Sigmoid colon (tissue), 7 donors: ENCODE data around the gene CFAP210. TPM values are rescaled to one million over a fixed set of nuclear protein-coding genes. Genes with fewer than 3 reads are reported as not detected.

Experiments used
- DNase-seq: peaks from one replicate; pipeline ENCODE4 v3.0.0-alpha.2; 2019
- H3K27ac ChIP-seq, 4 donors: fragments of 200-600 bp; sonication (generic); one replicate each; pipeline ENCODE4 v1.5.1; 2016 to 2019; ENCODE audit warnings: mild to moderate bottlenecking in 1 of 4
- H3K27me3 ChIP-seq, 3 donors: fragments of 200-600 bp; sonication (generic); one replicate each; pipeline ENCODE4 v1.5.1; 2019; ENCODE audit warnings: mild to moderate bottlenecking in 1 of 3
- H3K36me3 ChIP-seq, 4 donors: fragments of 200-600 bp; sonication (generic); one replicate each; pipeline ENCODE4 v1.5.1; 2016 to 2019
- H3K4me1 ChIP-seq, 4 donors: fragments of 200-600 bp; sonication (generic); one replicate each; pipeline ENCODE4 v1.5.1; 2017 to 2019
- H3K4me3 ChIP-seq, 4 donors: fragments of 200-600 bp; sonication (generic); one replicate each; pipeline ENCODE4 v1.5.1; 2017 to 2019; ENCODE audit warnings: mild to moderate bottlenecking in 2 of 4, moderate library complexity in 1 of 4
- H3K9me3 ChIP-seq, 4 donors: fragments of 200-600 bp in 3 of 4; sonication (generic) in 3 of 4; one replicate each; pipeline versions ENCODE4 v1.5.1 to v1.6.1; 2013 to 2019
- EP300 ChIP-seq, 4 donors: sonication (generic); formaldehyde crosslinking; IDR thresholded peaks; one replicate each; pipeline ENCODE4 v1.6.1; 2017; ENCODE audit warnings: antibody characterized with exemption in 4 of 4
- POLR2A ChIP-seq, 2 donors: fragments of 450-650 bp; IDR thresholded peaks; one replicate each; pipeline ENCODE4 v1.6.1; 2016; ENCODE audit warnings: antibody characterized with exemption in 2 of 2, mild to moderate bottlenecking in 2 of 2, moderate library complexity in 2 of 2
- POLR2AphosphoS5 ChIP-seq, 4 donors: sonication (generic); formaldehyde crosslinking; IDR thresholded peaks; one replicate each; pipeline ENCODE4 v1.6.1; 2017; ENCODE audit warnings: antibody characterized with exemption in 4 of 4
- WGBS, 2 donors: extraction: QIAGEN DNeasy Blood & Tissue Kit; methylation state at CpG; one replicate each; pipeline ENCODE4 v1.1.7; 2013; 5-methylcytosine and 5-hydroxymethylcytosine counted together
- intact Hi-C: fragments of 100-400 bp; cut with DNase I; formaldehyde crosslinking; loops from one replicate; pipeline ENCODE4 v1.15.1; 2023
- polyA plus RNA-seq, 3 donors: library from polyadenylated mRNA; stranded (reverse); fragments of 200-250 nt; gene quantifications; one replicate each; pipeline ENCODE4 v1.2.3, GENCODE V29; 2013
- total RNA-seq, 4 donors: library from RNA; depleted of rRNA; stranded (reverse); fragments of >200 nt; gene quantifications; one replicate each; pipeline ENCODE4 v1.1.0, GENCODE V29; 2016
- TF ChIP-seq, protein P1 (sequence below), 4 experiments: fragments of 450-650 bp in 3 of 4; fragments of 200-600 bp in 1 of 4; IDR thresholded peaks; one replicate each; pipeline ENCODE4 v1.5.1; 2016 to 2019; ENCODE audit warnings: antibody characterized with exemption in 4 of 4, mild to moderate bottlenecking in 3 of 4, moderate library complexity in 2 of 4
- donor health status: healthy with polysubstance abuse.
- donor health status: Bipolar disorder and iron deficiency.
- donor health status: healthy.

Gene CFAP210
- total and polyA plus RNA-seq, 7 donors: 0.04 TPM; not detected in 6

GRCh38 chr2:169732075-169732474 lies 37.9 kb upstream of the CFAP210 start:
- intact Hi-C loops: loop anchor here (5.0 kb wide), 1 partner anchor 35 kb away; no protein-coding TSS in a partner anchor
- Histone ChIP-seq H3K4me3 (no peak overlapping the region), H3K9me3 (no peaks in the 10 kb centered on the region), H3K27ac (peak overlapping the region in 2 of 4 donors; percentile 79 to 86), H3K36me3 (no peaks in the 10 kb centered on the region), H3K4me1 (peaks cover 0 to 28% (median 17%) of the 10 kb centered on the region in 4 donors), H3K27me3 (no peaks in the 10 kb centered on the region)
- 69 to 79% methylated on average over 5 of the region's 5 CpGs for WGBS, 2 donors
- TF ChIP-seq POLR2AphosphoS5 (IDR thresholded peaks at IDR 0.05) (no peak), POLR2A (IDR thresholded peaks at IDR 0.05) (no peak), EP300 (IDR thresholded peaks at IDR 0.05) (no peak)
- TF ChIP-seq, protein P1, sequence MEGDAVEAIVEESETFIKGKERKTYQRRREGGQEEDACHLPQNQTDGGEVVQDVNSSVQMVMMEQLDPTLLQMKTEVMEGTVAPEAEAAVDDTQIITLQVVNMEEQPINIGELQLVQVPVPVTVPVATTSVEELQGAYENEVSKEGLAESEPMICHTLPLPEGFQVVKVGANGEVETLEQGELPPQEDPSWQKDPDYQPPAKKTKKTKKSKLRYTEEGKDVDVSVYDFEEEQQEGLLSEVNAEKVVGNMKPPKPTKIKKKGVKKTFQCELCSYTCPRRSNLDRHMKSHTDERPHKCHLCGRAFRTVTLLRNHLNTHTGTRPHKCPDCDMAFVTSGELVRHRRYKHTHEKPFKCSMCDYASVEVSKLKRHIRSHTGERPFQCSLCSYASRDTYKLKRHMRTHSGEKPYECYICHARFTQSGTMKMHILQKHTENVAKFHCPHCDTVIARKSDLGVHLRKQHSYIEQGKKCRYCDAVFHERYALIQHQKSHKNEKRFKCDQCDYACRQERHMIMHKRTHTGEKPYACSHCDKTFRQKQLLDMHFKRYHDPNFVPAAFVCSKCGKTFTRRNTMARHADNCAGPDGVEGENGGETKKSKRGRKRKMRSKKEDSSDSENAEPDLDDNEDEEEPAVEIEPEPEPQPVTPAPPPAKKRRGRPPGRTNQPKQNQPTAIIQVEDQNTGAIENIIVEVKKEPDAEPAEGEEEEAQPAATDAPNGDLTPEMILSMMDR (IDR thresholded peaks at IDR 0.05): no peak
- no peak for DNase-seq

- no peak overlapping the region for H3K27ac ChIP-seq
- 94 to 100% methylated on average over 1 of the region's 1 CpG for WGBS, 2 donors
- intact Hi-C loops: no loop called here
- H3K36me3 ChIP-seq: no peaks in the 10 kb centered on the region
- no peaks in the 10 kb centered on the region for H3K9me3 ChIP-seq
- no peak for DNase-seq
- peaks cover 0 to 4% (median 0%) of the 10 kb centered on the region in 4 donors for H3K4me1 ChIP-seq
- no peaks in the 10 kb centered on the region for H3K27me3 ChIP-seq
- H3K4me3 ChIP-seq: no peak overlapping the region
- no peak for TF ChIP-seq POLR2A (IDR thresholded peaks at IDR 0.05)
- no peak for TF ChIP-seq EP300 (IDR thresholded peaks at IDR 0.05)
- no peak for TF ChIP-seq POLR2AphosphoS5 (IDR thresholded peaks at IDR 0.05)
- TF ChIP-seq, protein P1 (IDR thresholded peaks at IDR 0.05): no peak
These were observed 35.0 kb upstream of the CFAP210 start for GRCh38 chr2:169729274-169729605.

GRCh38 chr2:169727065-169727464 lies 32.9 kb upstream of the CFAP210 start:
- Histone ChIP-seq H3K27ac (no peak overlapping the region), H3K36me3 (no peaks in the 10 kb centered on the region), H3K4me3 (no peak overlapping the region), H3K9me3 (no peaks in the 10 kb centered on the region), H3K27me3 (no peaks in the 10 kb centered on the region), H3K4me1 (no peaks in the 10 kb centered on the region)
- 91 to 97% methylated on average over 5 of the region's 5 CpGs for WGBS, 2 donors
- DNase-seq: no peak
- TF ChIP-seq POLR2A (IDR thresholded peaks at IDR 0.05) (no peak), POLR2AphosphoS5 (IDR thresholded peaks at IDR 0.05) (no peak), EP300 (IDR thresholded peaks at IDR 0.05) (no peak)
- TF ChIP-seq, protein P1 (IDR thresholded peaks at IDR 0.05): no peak
- intact Hi-C loops: no loop called here

DNA sequence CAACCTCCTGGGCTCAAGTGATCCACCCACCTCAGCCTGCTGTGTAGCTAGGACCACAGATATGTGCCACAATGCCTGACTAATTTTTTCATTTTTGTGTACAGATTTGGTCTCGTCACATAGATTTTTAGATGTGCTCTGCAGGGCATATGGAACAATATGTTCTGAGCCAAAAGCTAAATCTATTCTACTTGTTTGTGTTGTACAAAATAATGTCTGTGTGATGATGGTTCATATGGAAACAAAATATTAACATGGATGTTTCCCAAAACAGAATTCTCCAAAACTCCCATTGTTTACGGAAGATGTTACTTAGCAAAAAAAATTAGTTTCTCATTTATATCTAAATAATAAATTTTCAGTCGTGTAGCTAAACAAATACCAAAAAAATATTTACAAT lies 26.8 kb upstream of the CFAP210 start:
- no peaks in the 10 kb centered on the region for H3K36me3 ChIP-seq
- H3K4me1 ChIP-seq: peaks cover 0 to 18% (median 15%) of the 10 kb centered on the region in 4 donors
- H3K4me3 ChIP-seq: no peak overlapping the region
- H3K9me3 ChIP-seq: no peaks in the 10 kb centered on the region
- WGBS, 2 donors: 71 to 79% methylated on average over 3 of the region's 3 CpGs
- H3K27me3 ChIP-seq: no peaks in the 10 kb centered on the region
- no peak for DNase-seq
- intact Hi-C loops: no loop called here
- H3K27ac ChIP-seq: no peak overlapping the region
- TF ChIP-seq EP300 (IDR thresholded peaks at IDR 0.05): no peak
- TF ChIP-seq POLR2AphosphoS5 (IDR thresholded peaks at IDR 0.05): no peak
- no peak for TF ChIP-seq POLR2A (IDR thresholded peaks at IDR 0.05)
- TF ChIP-seq, protein P1 (IDR thresholded peaks at IDR 0.05): no peak

- no peaks in the 10 kb centered on the region for H3K36me3 ChIP-seq
- no peaks in the 10 kb centered on the region for H3K27me3 ChIP-seq
- WGBS, 2 donors: 63 to 88% methylated on average over 2 of the region's 2 CpGs
- intact Hi-C loops: no loop called here
- peaks cover 0 to 38% (median 30%) of the 10 kb centered on the region in 4 donors for H3K4me1 ChIP-seq
- TF ChIP-seq, protein P1 (IDR thresholded peaks at IDR 0.05): no peak
- no peak for TF ChIP-seq POLR2AphosphoS5 (IDR thresholded peaks at IDR 0.05)
- no peak for TF ChIP-seq POLR2A (IDR thresholded peaks at IDR 0.05)
- no peak for TF ChIP-seq EP300 (IDR thresholded peaks at IDR 0.05)
- no peak for DNase-seq
- H3K27ac ChIP-seq: no peak overlapping the region
- no peak overlapping the region for H3K4me3 ChIP-seq
- no peaks in the 10 kb centered on the region for H3K9me3 ChIP-seq
These were observed 24.8 kb upstream of the CFAP210 start for GRCh38 chr2:169718930-169719504.
